HFFc6 (cell line): Measurements from ENCODE around the gene PARP15. TPM values are rescaled to one million over a fixed set of nuclear protein-coding genes. Genes with fewer than 3 reads are reported as not detected.

Experiments
- DNase-seq: peaks from one replicate; pipeline ENCODE4 v3.0.0-alpha.2; 2018
- H3K27ac Mint-ChIP-seq: 2 replicates; pipeline ENCODE4 v1.8.0; 2020; ENCODE audit warnings: mild to moderate bottlenecking, mixed read lengths
- H3K27me3 Mint-ChIP-seq: 2 replicates; pipeline ENCODE4 v1.8.0; 2021; ENCODE audit warnings: mild to moderate bottlenecking, moderate library complexity, mixed read lengths; ENCODE audit not compliant: insufficient read depth
- H3K36me3 Mint-ChIP-seq: 2 replicates; pipeline ENCODE4 v1.8.0; 2021; ENCODE audit warnings: low read depth, mixed read lengths
- H3K4me1 Mint-ChIP-seq: 2 replicates; pipeline ENCODE4 v1.8.0; 2020; ENCODE audit warnings: low read depth, mixed read lengths
- H3K4me3 Mint-ChIP-seq: 2 replicates; pipeline ENCODE4 v1.8.0; 2020; ENCODE audit warnings: mild to moderate bottlenecking, moderate library complexity, mixed read lengths
- H3K9me3 Mint-ChIP-seq: 2 replicates; pipeline ENCODE4 v1.8.0; 2020; ENCODE audit warnings: mild to moderate bottlenecking, mixed read lengths
- total RNA-seq, 6 experiments: library from RNA; stranded (reverse); fragmentation: NEBNext Ultra II Directional; extraction: Animal tissue kit (Norgen Biotek cat#: 25700); gene quantifications; 2 replicates in 1 of 6; 3 replicates in 5 of 6; pipeline ENCODE4 v1.2.3, GENCODE V29; 2021
- TF ChIP-seq, protein P1 (sequence below): fragments of 200-600 bp; sonication (generic); IDR thresholded peaks from 2 replicates; pipeline ENCODE4 v1.5.0; 2021; ENCODE audit warnings: antibody characterized with exemption, mild to moderate bottlenecking

PARP15 gene
- total RNA-seq, 6 experiments from 2014 or later = not detected

- no peak overlapping the region for H3K4me3 Mint-ChIP-seq
- H3K9me3 Mint-ChIP-seq = no peaks in the 10 kb centered on the region
- DNase-seq = no peak
- H3K36me3 Mint-ChIP-seq = no peaks in the 10 kb centered on the region
- no peak overlapping the region for H3K27ac Mint-ChIP-seq
- peaks cover 8% of the 10 kb centered on the region for H3K4me1 Mint-ChIP-seq
- peaks cover 4% of the 10 kb centered on the region for H3K27me3 Mint-ChIP-seq
- TF ChIP-seq, protein P1, sequence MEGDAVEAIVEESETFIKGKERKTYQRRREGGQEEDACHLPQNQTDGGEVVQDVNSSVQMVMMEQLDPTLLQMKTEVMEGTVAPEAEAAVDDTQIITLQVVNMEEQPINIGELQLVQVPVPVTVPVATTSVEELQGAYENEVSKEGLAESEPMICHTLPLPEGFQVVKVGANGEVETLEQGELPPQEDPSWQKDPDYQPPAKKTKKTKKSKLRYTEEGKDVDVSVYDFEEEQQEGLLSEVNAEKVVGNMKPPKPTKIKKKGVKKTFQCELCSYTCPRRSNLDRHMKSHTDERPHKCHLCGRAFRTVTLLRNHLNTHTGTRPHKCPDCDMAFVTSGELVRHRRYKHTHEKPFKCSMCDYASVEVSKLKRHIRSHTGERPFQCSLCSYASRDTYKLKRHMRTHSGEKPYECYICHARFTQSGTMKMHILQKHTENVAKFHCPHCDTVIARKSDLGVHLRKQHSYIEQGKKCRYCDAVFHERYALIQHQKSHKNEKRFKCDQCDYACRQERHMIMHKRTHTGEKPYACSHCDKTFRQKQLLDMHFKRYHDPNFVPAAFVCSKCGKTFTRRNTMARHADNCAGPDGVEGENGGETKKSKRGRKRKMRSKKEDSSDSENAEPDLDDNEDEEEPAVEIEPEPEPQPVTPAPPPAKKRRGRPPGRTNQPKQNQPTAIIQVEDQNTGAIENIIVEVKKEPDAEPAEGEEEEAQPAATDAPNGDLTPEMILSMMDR = no peak
These were observed 31.5 kb downstream of the PARP15 start for GRCh38 chr3:122608916-122609315.

- H3K4me3 Mint-ChIP-seq = peak overlapping the region; percentile 78
- H3K27ac Mint-ChIP-seq = peak overlapping the region; percentile 85
- peaks cover 2% of the 10 kb centered on the region for H3K27me3 Mint-ChIP-seq
- peaks cover 8% of the 10 kb centered on the region for H3K4me1 Mint-ChIP-seq
- H3K9me3 Mint-ChIP-seq = no peaks in the 10 kb centered on the region
- no peaks in the 10 kb centered on the region for H3K36me3 Mint-ChIP-seq
- TF ChIP-seq, protein P1 = no peak
- DNase-seq = peak; percentile 72
These were observed 32.5 kb downstream of the PARP15 start for GRCh38 chr3:122609798-122610559.

DNA sequence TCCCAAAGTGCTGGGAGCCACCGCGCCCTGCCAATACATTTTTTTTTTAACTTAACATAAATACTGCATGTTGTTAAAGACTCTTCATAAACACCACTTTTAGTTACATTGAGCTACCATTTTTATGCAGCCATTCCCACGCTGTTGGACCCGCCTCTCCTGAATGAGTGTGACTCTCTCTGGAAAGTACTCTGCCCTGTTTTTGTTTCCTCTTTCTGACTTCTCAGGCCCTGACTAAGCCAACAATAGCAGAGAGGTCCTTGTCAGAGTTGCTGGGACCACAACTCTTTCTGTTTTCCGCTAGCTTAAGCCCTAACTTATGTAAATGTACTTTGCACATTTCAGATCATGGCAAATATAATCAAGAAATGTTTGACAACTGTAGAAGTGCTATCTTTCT lies 35.2 kb downstream of the PARP15 start:
- Mint-ChIP-seq H3K27ac (no peak overlapping the region), H3K4me3 (no peak overlapping the region)
- TF ChIP-seq, protein P1 = no peak

GRCh38 chr3:122615303-122615702 lies 37.9 kb downstream of the PARP15 start:
- peaks cover 25% of the 10 kb centered on the region for H3K27me3 Mint-ChIP-seq
- DNase-seq = peak; percentile 1
- no peaks in the 10 kb centered on the region for H3K9me3 Mint-ChIP-seq
- no peak overlapping the region for H3K4me3 Mint-ChIP-seq
- H3K36me3 Mint-ChIP-seq = no peaks in the 10 kb centered on the region
- TF ChIP-seq, protein P1 = no peak
- peaks cover 16% of the 10 kb centered on the region for H3K4me1 Mint-ChIP-seq
- H3K27ac Mint-ChIP-seq = no peak overlapping the region

More for the DNA sequence above, 35.2 kb downstream of the PARP15 start:
- Mint-ChIP-seq H3K27me3 (peaks cover 15% of the 10 kb centered on the region), H3K4me1 (peaks cover 8% of the 10 kb centered on the region), H3K36me3 (no peaks in the 10 kb centered on the region), H3K9me3 (no peaks in the 10 kb centered on the region)
- DNase-seq = no peak

GRCh38 chr3:122618614-122619013 lies 41.2 kb downstream of the PARP15 start:
- no peak overlapping the region for H3K4me3 Mint-ChIP-seq
- H3K36me3 Mint-ChIP-seq = no peaks in the 10 kb centered on the region
- DNase-seq = no peak
- H3K4me1 Mint-ChIP-seq = peaks cover 16% of the 10 kb centered on the region
- no peaks in the 10 kb centered on the region for H3K9me3 Mint-ChIP-seq
- peaks cover 36% of the 10 kb centered on the region for H3K27me3 Mint-ChIP-seq
- no peak overlapping the region for H3K27ac Mint-ChIP-seq
- TF ChIP-seq, protein P1 = no peak
